Measurements from ENCODE around the gene SEZ6L.

Gene SEZ6L

DNA sequence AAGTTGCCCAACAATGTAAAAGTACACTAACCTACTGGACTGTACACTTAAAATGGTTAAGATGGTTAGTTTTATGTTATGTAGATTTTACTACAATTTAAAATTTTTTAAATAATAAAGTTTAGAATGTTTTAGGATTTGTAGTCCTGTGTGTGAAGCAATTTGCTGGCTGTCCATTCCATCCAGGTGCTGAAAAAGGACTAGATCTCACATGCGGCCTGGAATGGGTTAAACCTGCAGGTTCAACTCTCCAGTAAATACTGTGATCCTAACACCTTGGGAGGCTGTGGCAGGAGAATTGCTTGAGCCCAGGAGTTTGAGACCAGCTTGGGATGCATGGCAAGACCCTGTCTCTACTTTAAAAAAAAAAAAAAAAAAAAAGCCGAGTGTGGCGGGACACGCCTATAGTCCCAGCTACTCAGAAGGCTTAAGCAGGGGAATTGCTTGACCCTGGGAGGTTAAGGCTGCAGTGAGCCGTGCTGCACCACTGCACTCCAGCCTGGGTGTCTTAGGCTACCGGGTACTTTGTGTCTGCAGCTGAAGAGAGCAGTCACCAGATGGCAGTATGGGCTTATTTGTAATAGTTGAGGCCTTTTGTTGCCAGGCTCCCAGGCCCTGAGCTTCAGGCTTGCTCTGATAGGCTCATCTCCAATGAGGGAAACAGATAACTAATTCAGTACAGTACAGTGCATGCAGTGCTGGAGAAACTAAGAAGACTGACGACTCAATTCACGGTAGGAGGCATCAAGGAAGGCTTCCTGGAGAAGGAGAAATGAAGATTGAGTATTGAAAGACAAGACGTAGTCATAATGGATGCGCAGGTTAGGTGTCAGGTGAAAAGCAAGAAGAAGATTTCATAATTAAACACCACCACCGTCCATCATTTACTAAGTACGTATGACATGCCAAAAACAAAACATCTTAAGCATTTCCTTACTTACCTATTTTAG lies 195.1 kb downstream of the SEZ6L start:
- no peak overlapping the region for H3K4me3 ChIP-seq (ENCODE audit: low read length, poor library complexity, severe bottlenecking)
- TF ChIP-seq, protein P1, sequence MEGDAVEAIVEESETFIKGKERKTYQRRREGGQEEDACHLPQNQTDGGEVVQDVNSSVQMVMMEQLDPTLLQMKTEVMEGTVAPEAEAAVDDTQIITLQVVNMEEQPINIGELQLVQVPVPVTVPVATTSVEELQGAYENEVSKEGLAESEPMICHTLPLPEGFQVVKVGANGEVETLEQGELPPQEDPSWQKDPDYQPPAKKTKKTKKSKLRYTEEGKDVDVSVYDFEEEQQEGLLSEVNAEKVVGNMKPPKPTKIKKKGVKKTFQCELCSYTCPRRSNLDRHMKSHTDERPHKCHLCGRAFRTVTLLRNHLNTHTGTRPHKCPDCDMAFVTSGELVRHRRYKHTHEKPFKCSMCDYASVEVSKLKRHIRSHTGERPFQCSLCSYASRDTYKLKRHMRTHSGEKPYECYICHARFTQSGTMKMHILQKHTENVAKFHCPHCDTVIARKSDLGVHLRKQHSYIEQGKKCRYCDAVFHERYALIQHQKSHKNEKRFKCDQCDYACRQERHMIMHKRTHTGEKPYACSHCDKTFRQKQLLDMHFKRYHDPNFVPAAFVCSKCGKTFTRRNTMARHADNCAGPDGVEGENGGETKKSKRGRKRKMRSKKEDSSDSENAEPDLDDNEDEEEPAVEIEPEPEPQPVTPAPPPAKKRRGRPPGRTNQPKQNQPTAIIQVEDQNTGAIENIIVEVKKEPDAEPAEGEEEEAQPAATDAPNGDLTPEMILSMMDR (conservative IDR thresholded peaks at IDR 0.05; ENCODE audit: low read length): peak; percentile 81
- no peak for TF ChIP-seq EZH2phosphoT487 (IDR thresholded peaks at IDR 0.05; ENCODE audit: borderline replicate concordance)
- no peak overlapping the region for H2AFZ ChIP-seq (ENCODE audit: low read length)
- H3F3A ChIP-seq (ENCODE audit: low read depth): no peaks in the 10 kb centered on the region
- no peaks in the 10 kb centered on the region for H3K9me3 ChIP-seq (ENCODE audit: insufficient read depth, low read depth, low read length)
- no peak overlapping the region for H3K4me2 ChIP-seq (ENCODE audit: low read depth, low read length, poor library complexity, severe bottlenecking)
- H3K27me3 ChIP-seq (ENCODE audit: insufficient read depth, low read length, poor library complexity, severe bottlenecking): no peaks in the 10 kb centered on the region
- H3K9ac ChIP-seq (ENCODE audit: low read depth, low read length, poor library complexity, severe bottlenecking): no peak overlapping the region
- no peaks in the 10 kb centered on the region for H3K4me1 ChIP-seq (ENCODE audit: insufficient read depth, low read length, poor library complexity, severe bottlenecking)
- no peaks in the 10 kb centered on the region for H3K79me2 ChIP-seq (ENCODE audit: insufficient read depth, low read length)
- H4K20me1 ChIP-seq (ENCODE audit: insufficient read depth, low read length, poor library complexity, severe bottlenecking): no peaks in the 10 kb centered on the region
- H3K36me3 ChIP-seq (ENCODE audit: insufficient read depth, low read length): no peaks in the 10 kb centered on the region
- no peaks in the 10 kb centered on the region for H3K9me2 ChIP-seq (replicated peaks; ENCODE audit: low read depth, low read length)

DNA sequence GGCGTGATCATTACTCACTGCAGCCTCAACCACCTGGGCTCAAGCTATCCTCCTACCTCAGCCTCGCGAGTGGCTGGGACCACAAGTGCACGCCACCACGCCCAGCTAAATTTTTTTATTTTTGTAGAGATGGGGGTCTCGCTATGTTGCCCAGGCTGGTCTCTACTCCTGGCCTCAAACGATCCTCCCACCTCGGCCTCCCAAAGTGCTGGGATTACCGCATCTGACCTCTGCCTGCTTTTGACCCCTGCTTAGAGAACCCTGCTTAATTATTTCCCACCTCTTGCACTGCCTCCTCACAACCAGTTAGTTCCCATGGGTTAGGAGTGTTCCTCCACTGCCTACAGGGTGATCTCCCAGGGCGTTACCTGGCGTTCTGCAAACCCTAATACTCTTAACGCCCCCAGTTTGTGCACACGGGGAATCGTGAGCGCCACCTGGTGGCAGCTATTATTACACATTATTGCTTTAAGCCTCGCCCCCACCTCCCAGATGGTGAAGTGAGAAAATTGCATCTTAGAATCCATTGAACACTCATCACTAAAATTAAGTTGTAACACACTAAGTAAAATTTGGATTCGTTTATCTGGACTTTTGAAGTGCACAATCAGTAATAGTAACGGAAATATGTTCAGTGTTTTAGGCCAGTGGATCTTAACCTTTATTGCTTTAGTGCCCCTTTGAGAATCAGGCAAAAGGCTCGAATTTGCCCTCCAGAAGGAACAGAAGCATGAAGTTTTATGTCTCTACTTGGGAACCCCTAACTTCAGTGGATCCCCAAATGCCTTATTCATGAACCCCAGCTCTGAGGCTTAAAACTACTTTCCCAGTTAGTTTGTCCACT lies 198.4 kb downstream of the SEZ6L start:
- no peaks in the 10 kb centered on the region for H3K27me3 ChIP-seq (ENCODE audit: insufficient read depth, low read length, poor library complexity, severe bottlenecking)
- no peaks in the 10 kb centered on the region for H3K4me1 ChIP-seq (ENCODE audit: insufficient read depth, low read length, poor library complexity, severe bottlenecking)
- TF ChIP-seq, protein P1 (conservative IDR thresholded peaks at IDR 0.05; ENCODE audit: low read length): peak; percentile 98
- TF ChIP-seq EZH2phosphoT487 (IDR thresholded peaks at IDR 0.05; ENCODE audit: borderline replicate concordance): no peak
- no peaks in the 10 kb centered on the region for H3F3A ChIP-seq (ENCODE audit: low read depth)
- no peak overlapping the region for H3K4me3 ChIP-seq (ENCODE audit: low read length, poor library complexity, severe bottlenecking)
- H3K36me3 ChIP-seq (ENCODE audit: insufficient read depth, low read length): no peaks in the 10 kb centered on the region
- H3K9ac ChIP-seq (ENCODE audit: low read depth, low read length, poor library complexity, severe bottlenecking): no peak overlapping the region
- H4K20me1 ChIP-seq (ENCODE audit: insufficient read depth, low read length, poor library complexity, severe bottlenecking): no peaks in the 10 kb centered on the region
- no peak overlapping the region for H3K4me2 ChIP-seq (ENCODE audit: low read depth, low read length, poor library complexity, severe bottlenecking)
- H3K9me3 ChIP-seq (ENCODE audit: insufficient read depth, low read depth, low read length): no peaks in the 10 kb centered on the region
- peak overlapping the region; percentile 32; the same call in 1 of the 2 replicates for H2AFZ ChIP-seq (ENCODE audit: low read length)
- H3K9me2 ChIP-seq (replicated peaks; ENCODE audit: low read depth, low read length): no peaks in the 10 kb centered on the region
- H3K79me2 ChIP-seq (ENCODE audit: insufficient read depth, low read length): no peaks in the 10 kb centered on the region

DNA sequence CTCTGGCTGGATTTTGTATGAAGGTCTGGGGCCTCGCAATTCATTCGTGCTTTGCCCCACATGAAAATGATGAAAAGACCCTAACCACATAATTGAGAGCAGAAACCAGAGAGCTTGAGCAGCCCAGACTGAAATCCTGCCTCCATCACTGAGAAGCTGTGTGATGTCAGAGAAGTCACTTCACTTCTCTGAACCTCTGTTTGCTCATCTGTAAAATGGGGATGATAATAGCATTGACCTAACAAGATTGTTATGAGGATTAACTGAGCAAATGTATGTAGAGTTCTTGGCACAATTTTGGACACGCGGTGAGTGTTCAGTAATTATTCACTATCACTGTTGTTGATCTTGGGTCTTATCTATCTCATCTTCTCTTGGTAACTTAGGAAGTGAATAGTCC lies 203.6 kb downstream of the SEZ6L start:
- no peaks in the 10 kb centered on the region for H3F3A ChIP-seq (ENCODE audit: low read depth)
- no peaks in the 10 kb centered on the region for H3K36me3 ChIP-seq (ENCODE audit: insufficient read depth, low read length)
- H3K27me3 ChIP-seq (ENCODE audit: insufficient read depth, low read length, poor library complexity, severe bottlenecking): no peaks in the 10 kb centered on the region
- H3K79me2 ChIP-seq (ENCODE audit: insufficient read depth, low read length): no peaks in the 10 kb centered on the region
- no peak overlapping the region for H3K4me3 ChIP-seq (ENCODE audit: low read length, poor library complexity, severe bottlenecking)
- no peak overlapping the region for H3K9ac ChIP-seq (ENCODE audit: low read depth, low read length, poor library complexity, severe bottlenecking)
- H3K4me2 ChIP-seq (ENCODE audit: low read depth, low read length, poor library complexity, severe bottlenecking): no peak overlapping the region
- H3K9me3 ChIP-seq (ENCODE audit: insufficient read depth, low read depth, low read length): no peaks in the 10 kb centered on the region
- TF ChIP-seq, protein P1 (conservative IDR thresholded peaks at IDR 0.05; ENCODE audit: low read length): no peak
- no peak for TF ChIP-seq EZH2phosphoT487 (IDR thresholded peaks at IDR 0.05; ENCODE audit: borderline replicate concordance)
- no peaks in the 10 kb centered on the region for H4K20me1 ChIP-seq (ENCODE audit: insufficient read depth, low read length, poor library complexity, severe bottlenecking)
- no peak overlapping the region for H2AFZ ChIP-seq (ENCODE audit: low read length)
- H3K9me2 ChIP-seq (replicated peaks; ENCODE audit: low read depth, low read length): no peaks in the 10 kb centered on the region
- peaks cover 4% of the 10 kb centered on the region for H3K4me1 ChIP-seq (ENCODE audit: insufficient read depth, low read length, poor library complexity, severe bottlenecking)

All from Loucy (cell line).